BE2C (cell line): ENCODE results near the gene AZU1.

Experiments used
- DNase-seq: peaks from one replicate; pipeline ENCODE4 v3.0.0-alpha.2; 2020
- H3K27me3 ChIP-seq: fragments of 250-450 bp; sonication (Bioruptor Pico); 2 replicates; pipeline ENCODE4 v1.5.1; 2020; ENCODE audit warnings: mild to moderate bottlenecking
- H3K36me3 ChIP-seq: fragments of 250-450 bp; sonication (Bioruptor Pico); 2 replicates; pipeline ENCODE4 v1.5.1; 2020; ENCODE audit warnings: mild to moderate bottlenecking
- H3K4me1 ChIP-seq: fragments of 250-450 bp; sonication (Bioruptor Pico); 2 replicates; pipeline ENCODE4 v1.5.1; 2020
- H3K4me3 ChIP-seq: 2 replicates; pipeline ENCODE4 v1.5.1; 2011; ENCODE audit warnings: low read depth, low read length
- H3K9me3 ChIP-seq: fragments of 250-450 bp; sonication (Bioruptor Pico); 2 replicates; pipeline ENCODE4 v1.5.1; 2020
- TF ChIP-seq, protein P1 (sequence below): IDR thresholded peaks from 2 replicates; pipeline ENCODE4 v1.5.1; 2012; ENCODE audit warnings: mild to moderate bottlenecking, low read depth, low read length

The AZU1 gene

DNA sequence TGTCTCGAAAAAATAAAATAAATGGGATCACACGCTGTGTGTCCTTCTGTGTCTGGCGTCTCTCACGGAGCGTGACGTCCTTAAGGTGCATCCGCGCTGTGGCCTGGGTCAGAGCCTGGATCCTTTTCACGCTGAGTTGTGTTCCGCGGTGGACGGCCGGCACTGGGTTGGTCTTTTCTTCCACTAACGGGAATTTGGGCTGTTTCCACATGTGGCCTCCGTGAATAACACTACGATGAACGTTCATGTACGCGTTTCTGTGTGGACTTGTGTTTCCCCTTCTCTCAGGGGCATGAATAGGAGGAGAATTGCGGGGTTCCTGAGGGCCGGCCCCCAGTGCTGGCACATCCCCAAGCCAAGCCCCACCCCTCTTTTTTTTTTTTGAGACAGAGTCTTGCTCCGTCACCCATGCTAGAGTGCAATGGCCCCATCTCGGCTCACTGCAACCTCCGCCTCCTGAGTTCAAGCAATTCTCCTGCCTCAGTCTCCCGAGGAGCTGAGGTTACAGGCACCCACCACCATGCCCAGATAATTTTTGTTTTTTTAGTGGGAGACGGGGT is 36.5 kb upstream of the AZU1 start:
- TF ChIP-seq, protein P1, sequence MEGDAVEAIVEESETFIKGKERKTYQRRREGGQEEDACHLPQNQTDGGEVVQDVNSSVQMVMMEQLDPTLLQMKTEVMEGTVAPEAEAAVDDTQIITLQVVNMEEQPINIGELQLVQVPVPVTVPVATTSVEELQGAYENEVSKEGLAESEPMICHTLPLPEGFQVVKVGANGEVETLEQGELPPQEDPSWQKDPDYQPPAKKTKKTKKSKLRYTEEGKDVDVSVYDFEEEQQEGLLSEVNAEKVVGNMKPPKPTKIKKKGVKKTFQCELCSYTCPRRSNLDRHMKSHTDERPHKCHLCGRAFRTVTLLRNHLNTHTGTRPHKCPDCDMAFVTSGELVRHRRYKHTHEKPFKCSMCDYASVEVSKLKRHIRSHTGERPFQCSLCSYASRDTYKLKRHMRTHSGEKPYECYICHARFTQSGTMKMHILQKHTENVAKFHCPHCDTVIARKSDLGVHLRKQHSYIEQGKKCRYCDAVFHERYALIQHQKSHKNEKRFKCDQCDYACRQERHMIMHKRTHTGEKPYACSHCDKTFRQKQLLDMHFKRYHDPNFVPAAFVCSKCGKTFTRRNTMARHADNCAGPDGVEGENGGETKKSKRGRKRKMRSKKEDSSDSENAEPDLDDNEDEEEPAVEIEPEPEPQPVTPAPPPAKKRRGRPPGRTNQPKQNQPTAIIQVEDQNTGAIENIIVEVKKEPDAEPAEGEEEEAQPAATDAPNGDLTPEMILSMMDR = no peak
- Histone ChIP-seq H3K36me3 (no peaks in the 10 kb centered on the region), H3K4me3 (no peak overlapping the region), H3K27me3 (no peaks in the 10 kb centered on the region), H3K9me3 (no peaks in the 10 kb centered on the region), H3K4me1 (peaks cover 13% of the 10 kb centered on the region)
- no peak for DNase-seq

DNA sequence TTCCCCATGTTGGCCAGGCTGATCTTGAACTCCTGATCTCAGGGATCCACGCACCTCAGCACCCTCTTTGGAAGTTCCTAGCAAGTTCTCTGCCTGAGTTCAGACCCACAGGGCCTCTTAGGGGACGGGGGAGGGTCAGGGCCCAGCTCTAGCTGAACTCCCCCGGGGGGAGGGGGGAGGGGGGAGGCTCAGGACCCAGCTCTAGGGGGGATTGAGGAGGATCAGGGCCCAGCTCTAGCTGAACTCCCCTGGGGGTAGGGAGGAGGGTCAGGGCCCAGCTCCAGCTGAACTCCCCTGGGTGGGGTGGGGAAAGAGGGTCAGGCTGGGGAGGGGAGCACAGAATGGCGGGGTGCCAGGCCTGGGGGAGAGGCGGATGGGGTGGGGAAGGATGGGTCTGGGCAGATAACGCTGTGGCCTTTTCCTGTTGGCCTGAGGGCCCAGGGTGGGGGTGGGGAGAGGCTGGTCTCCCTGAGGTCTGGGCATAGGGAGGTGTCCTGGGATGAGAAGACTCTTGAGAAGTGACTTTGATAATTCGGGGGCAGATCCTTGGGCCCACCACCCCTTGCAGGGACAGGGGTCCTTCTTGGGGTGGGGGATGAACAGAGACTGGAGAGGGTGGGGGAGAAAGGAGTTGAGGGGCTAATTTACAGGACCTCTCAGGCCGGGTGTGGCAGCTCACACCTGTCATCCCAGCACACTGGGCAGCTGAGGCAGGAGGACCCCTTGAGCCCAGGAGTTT is 35.9 kb upstream of the AZU1 start:
- H3K27me3 ChIP-seq = no peaks in the 10 kb centered on the region
- DNase-seq = peak; percentile 51
- H3K36me3 ChIP-seq = no peaks in the 10 kb centered on the region
- H3K4me1 ChIP-seq = peaks cover 13% of the 10 kb centered on the region
- TF ChIP-seq, protein P1 = no peak
- H3K4me3 ChIP-seq = no peak overlapping the region
- no peaks in the 10 kb centered on the region for H3K9me3 ChIP-seq

DNA sequence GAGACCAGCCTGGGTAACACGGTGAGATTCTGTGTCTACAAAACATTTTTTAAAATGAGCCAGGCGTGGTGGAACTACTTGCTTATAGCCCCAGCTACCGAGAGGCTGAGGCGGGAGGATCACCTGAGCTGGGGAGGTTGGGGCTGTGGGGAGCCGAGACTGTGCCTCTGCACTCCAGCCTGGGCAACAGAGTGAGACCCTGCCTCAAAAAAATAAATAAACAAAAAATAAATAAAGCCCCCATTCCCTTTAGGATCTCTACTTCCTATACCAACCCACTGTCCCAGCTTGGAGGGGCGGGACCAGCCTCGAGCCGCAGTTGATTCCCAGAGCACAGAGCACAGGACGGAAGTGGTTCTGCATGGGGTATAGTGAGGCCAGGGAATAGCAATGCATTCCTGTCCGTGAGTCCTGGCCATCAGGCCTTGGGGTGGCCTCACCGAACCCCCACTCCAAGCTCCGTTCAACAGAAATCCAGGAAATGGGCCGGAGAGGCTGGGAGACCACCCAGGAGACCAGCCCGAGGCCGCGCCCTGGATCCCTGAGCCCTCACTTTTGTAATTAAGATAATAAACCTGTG is 35.2 kb upstream of the AZU1 start:
- TF ChIP-seq, protein P1 = no peak
- Histone ChIP-seq H3K9me3 (no peaks in the 10 kb centered on the region), H3K4me3 (no peak overlapping the region), H3K27me3 (no peaks in the 10 kb centered on the region), H3K36me3 (no peaks in the 10 kb centered on the region), H3K4me1 (peaks cover 13% of the 10 kb centered on the region)
- no peak for DNase-seq

DNA sequence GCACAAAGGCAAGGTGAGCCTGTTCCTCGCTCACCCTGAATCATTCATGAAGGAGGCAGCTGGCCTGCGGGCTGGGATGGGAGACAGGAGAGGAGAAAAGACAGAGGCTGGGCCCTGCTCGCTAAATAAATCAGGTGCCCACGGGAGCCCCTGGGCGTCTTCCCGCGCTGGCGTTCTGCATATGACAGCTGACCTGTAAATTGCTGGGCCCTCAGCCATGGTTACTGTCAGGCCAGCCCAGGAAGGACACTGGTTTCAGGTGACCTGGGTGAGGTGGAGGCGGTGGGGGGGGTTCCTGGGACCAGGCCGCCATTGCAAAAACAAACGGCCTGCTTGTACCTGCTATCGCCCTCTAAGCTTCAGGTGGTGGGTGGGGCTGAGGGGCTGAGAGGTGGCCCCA is 33.8 kb upstream of the AZU1 start:
- no peaks in the 10 kb centered on the region for H3K27me3 ChIP-seq
- TF ChIP-seq, protein P1 = no peak
- H3K9me3 ChIP-seq = no peaks in the 10 kb centered on the region
- DNase-seq = no peak
- H3K4me1 ChIP-seq = peaks cover 10% of the 10 kb centered on the region
- peaks cover 9% of the 10 kb centered on the region for H3K36me3 ChIP-seq
- no peak overlapping the region for H3K4me3 ChIP-seq

DNA sequence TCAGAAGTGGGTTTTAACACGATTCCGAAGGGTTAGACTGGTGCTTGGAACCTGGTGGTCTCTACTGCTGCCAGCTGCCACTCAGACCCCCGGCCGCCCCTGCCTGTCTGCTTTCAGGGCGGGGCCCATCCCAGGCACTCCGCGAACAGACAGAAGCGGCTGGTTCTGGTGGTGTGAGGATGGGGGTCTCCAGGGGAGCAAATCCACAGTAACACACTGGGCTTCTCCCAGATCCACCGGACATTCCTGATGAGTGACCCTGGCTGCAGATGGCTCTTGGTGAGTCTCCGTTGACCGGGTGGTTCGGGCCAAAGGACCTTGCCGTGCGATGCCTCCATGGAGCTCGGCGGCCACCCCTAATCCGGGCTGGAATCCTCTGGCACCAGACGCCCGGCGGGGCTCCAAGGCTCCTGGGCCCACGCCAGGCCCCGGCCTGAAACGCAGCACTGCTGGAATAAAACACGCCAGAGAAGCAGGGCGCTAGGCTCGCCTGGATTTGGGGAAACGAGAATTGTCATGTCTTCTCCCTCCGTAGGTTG is 32.5 kb upstream of the AZU1 start:
- no peaks in the 10 kb centered on the region for H3K27me3 ChIP-seq
- H3K9me3 ChIP-seq = no peaks in the 10 kb centered on the region
- DNase-seq = no peak
- TF ChIP-seq, protein P1 = no peak
- H3K36me3 ChIP-seq = peaks cover 23% of the 10 kb centered on the region
- H3K4me3 ChIP-seq = no peak overlapping the region
- H3K4me1 ChIP-seq = no peaks in the 10 kb centered on the region
